ENCODE data around the gene PINLYP. TPM values are rescaled to one million over a fixed set of nuclear protein-coding genes. Genes with fewer than 3 reads are reported as not detected.
A peak's percentile ranks its signal among the peaks of the same experiment; 100 is the strongest.

PINLYP gene
- total RNA-seq, 1 donor from 2014 or later: 4.7 TPM

DNA sequence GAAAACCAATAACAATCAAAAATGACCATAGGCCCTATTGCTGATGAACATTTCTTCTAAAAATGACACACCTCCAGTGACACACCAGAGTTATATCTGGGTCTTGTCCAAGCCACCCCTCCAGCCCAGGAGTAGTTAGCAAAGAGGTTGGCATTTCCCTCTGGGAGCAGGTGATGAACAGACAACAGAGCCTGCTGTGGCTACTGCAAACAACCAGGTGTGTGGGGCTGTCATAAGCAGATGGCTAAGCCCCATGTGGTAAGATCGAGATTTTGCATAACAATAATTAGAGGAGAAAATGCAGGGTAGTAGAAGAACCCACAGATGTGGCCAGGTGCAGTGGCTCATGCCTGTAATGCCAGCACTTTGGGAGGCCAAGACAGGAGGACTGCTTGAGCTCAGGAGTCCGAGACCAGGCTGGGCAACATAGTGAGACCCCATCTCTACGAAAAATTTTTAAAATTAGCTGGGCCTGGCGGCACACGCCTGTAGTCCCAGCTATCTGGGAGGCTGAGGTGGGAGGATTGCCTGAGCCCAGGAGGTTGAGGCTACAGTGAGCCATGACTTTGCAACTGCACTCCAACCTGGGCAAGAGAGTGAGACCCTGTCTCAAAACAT is 5.3 kb upstream of the PINLYP start:
- no peak overlapping the region for H3K27ac ChIP-seq
- intact Hi-C loops (cut with DNase I): no loop called here
- no peaks in the 10 kb centered on the region for H3K36me3 ChIP-seq
- DNase-seq: no peak
- no peak overlapping the region for H3K4me3 ChIP-seq
- no peak for TF ChIP-seq CTCF (IDR thresholded peaks at IDR 0.05)
- ATAC-seq: peak; percentile 23
- peaks cover 12% of the 10 kb centered on the region for H3K4me1 ChIP-seq
- H3K9me3 ChIP-seq: no peaks in the 10 kb centered on the region
- H3K27me3 ChIP-seq: no peaks in the 10 kb centered on the region

GRCh38 chr19:43572171-43572588 is 3.4 kb upstream of the PINLYP start:
- Histone ChIP-seq H3K4me3 (no peak overlapping the region), H3K4me1 (peaks cover 18% of the 10 kb centered on the region), H3K27ac (no peak overlapping the region), H3K27me3 (no peaks in the 10 kb centered on the region), H3K9me3 (no peaks in the 10 kb centered on the region), H3K36me3 (no peaks in the 10 kb centered on the region)
- intact Hi-C loops (cut with DNase I): no loop called here
- ATAC-seq (no peak), DNase-seq (no peak)
- TF ChIP-seq CTCF (IDR thresholded peaks at IDR 0.05): no peak

GRCh38 chr19:43574424-43575155 is 1.0 kb upstream of the PINLYP start:
- H3K27me3 ChIP-seq: no peaks in the 10 kb centered on the region
- TF ChIP-seq CTCF (IDR thresholded peaks at IDR 0.05): no peak
- intact Hi-C loops (cut with DNase I): no loop called here
- no peak for DNase-seq
- H3K4me3 ChIP-seq: peak overlapping the region; percentile 98
- H3K27ac ChIP-seq: peak overlapping the region; percentile 87
- H3K4me1 ChIP-seq: peaks cover 18% of the 10 kb centered on the region
- H3K36me3 ChIP-seq: no peaks in the 10 kb centered on the region
- ATAC-seq: no peak
- no peaks in the 10 kb centered on the region for H3K9me3 ChIP-seq

- Histone ChIP-seq H3K36me3 (no peaks in the 10 kb centered on the region), H3K27me3 (no peaks in the 10 kb centered on the region), H3K4me3 (peak overlapping the region; percentile 98), H3K27ac (peak overlapping the region; percentile 38), H3K4me1 (peaks cover 18% of the 10 kb centered on the region), H3K9me3 (no peaks in the 10 kb centered on the region)
- intact Hi-C loops (cut with DNase I): no loop called here
- no peak for TF ChIP-seq CTCF (IDR thresholded peaks at IDR 0.05)
- no peak for ATAC-seq
- DNase-seq: no peak
These were observed 616 bp downstream of the PINLYP start for GRCh38 chr19:43575955-43576878.

DNA sequence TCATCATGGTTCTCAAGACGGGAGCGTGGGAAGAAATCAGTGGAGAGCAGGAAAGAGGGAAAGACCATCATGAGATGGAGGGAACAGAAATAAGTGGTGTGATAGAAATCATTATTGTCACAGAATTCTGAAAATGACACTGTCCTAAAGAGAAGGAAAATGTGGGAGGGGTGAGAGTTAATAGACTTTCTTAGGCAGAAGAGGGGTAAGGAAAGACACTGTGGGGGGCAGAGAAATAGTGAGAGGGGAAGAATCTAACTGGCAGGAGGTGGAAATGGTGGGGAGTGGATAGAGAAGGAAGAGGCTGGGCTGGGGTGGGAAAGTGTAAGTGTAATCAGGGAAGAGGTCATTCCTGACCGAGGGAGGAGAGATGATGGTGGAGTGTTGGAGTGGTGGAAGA is 3.2 kb downstream of the PINLYP start:
- Histone ChIP-seq H3K27me3 (no peaks in the 10 kb centered on the region), H3K4me3 (no peak overlapping the region), H3K4me1 (peaks cover 13% of the 10 kb centered on the region), H3K36me3 (no peaks in the 10 kb centered on the region), H3K27ac (no peak overlapping the region), H3K9me3 (no peaks in the 10 kb centered on the region)
- DNase-seq (no peak), ATAC-seq (no peak)
- TF ChIP-seq CTCF (IDR thresholded peaks at IDR 0.05): no peak
- intact Hi-C loops (cut with DNase I): no loop called here

Data from upper lobe of right lung (tissue), 1 donor.